Neural progenitor cell (in vitro differentiated cells): ENCODE measurements around the gene ZCCHC14. TPM values are rescaled to one million over a fixed set of nuclear protein-coding genes. Genes with fewer than 3 reads are reported as not detected.

Experiments
- DNase-seq: peaks from one replicate; pipeline ENCODE4 v3.0.0-alpha.2; 2016; ENCODE audit warnings: low spot score
- H2AFZ ChIP-seq: fragments of 200-600 bp; sonication (generic); replicated peaks from 2 replicates; pipeline ENCODE4 v1.6.1; 2016; ENCODE audit warnings: antibody characterized with exemption
- H3F3A ChIP-seq: fragments of 200-600 bp; sonication (generic); 2 replicates; pipeline ENCODE4 v1.6.1; 2016; ENCODE audit warnings: antibody characterized with exemption, low read depth
- H3K27ac ChIP-seq: fragments of 200-600 bp; sonication (generic); 2 replicates; pipeline ENCODE4 v1.5.1; 2016; ENCODE audit warnings: mild to moderate bottlenecking
- H3K27me3 ChIP-seq: fragments of 200-600 bp; sonication (generic); 2 replicates; pipeline ENCODE4 v1.6.1; 2016; ENCODE audit warnings: mild to moderate bottlenecking, moderate library complexity
- H3K36me3 ChIP-seq: fragments of 200-600 bp; sonication (generic); 2 replicates; pipeline ENCODE4 v1.5.1; 2016
- H3K4me1 ChIP-seq: fragments of 200-600 bp; sonication (generic); 2 replicates; pipeline ENCODE4 v1.6.1; 2016; ENCODE audit warnings: mixed run types
- H3K4me2 ChIP-seq: fragments of 200-600 bp; sonication (generic); 2 replicates; pipeline ENCODE4 v1.6.1; 2016
- H3K4me3 ChIP-seq: fragments of 200-600 bp; sonication (generic); 2 replicates; pipeline ENCODE4 v1.5.1; 2016
- H3K79me2 ChIP-seq: fragments of 200-600 bp; sonication (generic); 2 replicates; pipeline ENCODE4 v1.6.1; 2016; ENCODE audit warnings: low read depth
- H3K9ac ChIP-seq: fragments of 200-600 bp; sonication (generic); 2 replicates; pipeline ENCODE4 v1.6.1; 2016
- H3K9me3 ChIP-seq: fragments of 200-600 bp; sonication (generic); 2 replicates; pipeline ENCODE4 v1.5.1; 2016; ENCODE audit warnings: low read depth
- H4K20me1 ChIP-seq: fragments of 200-600 bp; sonication (generic); 2 replicates; pipeline ENCODE4 v1.6.1; 2016; ENCODE audit warnings: low read depth
- H3K27ac Mint-ChIP-seq: 3 replicates; pipeline ENCODE4 v1.8.0; 2021; ENCODE audit warnings: mixed read lengths
- H3K27me3 Mint-ChIP-seq: 2 replicates; pipeline ENCODE4 v1.8.0; 2022; ENCODE audit warnings: low read depth, mild to moderate bottlenecking, inconsistent platforms, moderate library complexity, mixed read lengths; ENCODE audit not compliant: insufficient read depth
- H3K36me3 Mint-ChIP-seq: 3 replicates; pipeline ENCODE4 v1.8.0; 2021; ENCODE audit warnings: mixed read lengths
- H3K4me1 Mint-ChIP-seq: 3 replicates; pipeline ENCODE4 v1.8.0; 2021; ENCODE audit warnings: mixed read lengths
- H3K4me3 Mint-ChIP-seq: 3 replicates; pipeline ENCODE4 v1.8.0; 2021; ENCODE audit warnings: mild to moderate bottlenecking, moderate library complexity, mixed read lengths
- H3K9me3 Mint-ChIP-seq: 3 replicates; pipeline ENCODE4 v1.8.0; 2020; ENCODE audit warnings: mixed read lengths
- CTCF ChIP-seq: fragments of 200-600 bp; sonication (generic); IDR thresholded peaks from 2 replicates; pipeline ENCODE4 v1.5.1; 2017; ENCODE audit warnings: antibody characterized with exemption, mild to moderate bottlenecking
- EZH2 ChIP-seq: fragments of 200-600 bp; sonication (generic); IDR thresholded peaks from 2 replicates; pipeline ENCODE4 v1.6.1; 2017; ENCODE audit warnings: antibody characterized with exemption, mild to moderate bottlenecking, moderate library complexity
- EZH2phosphoT487 ChIP-seq: fragments of 200-600 bp; sonication (generic); IDR thresholded peaks from 2 replicates; pipeline ENCODE4 v1.6.1; 2017; ENCODE audit warnings: antibody characterized with exemption
- total RNA-seq: library from RNA; depleted of rRNA; stranded (reverse); fragments of >200 nt; gene quantifications from 2 replicates; pipeline ENCODE4 v1.2.3, GENCODE V29; 2015; ENCODE audit warnings: low replicate concordance

Gene ZCCHC14
- total RNA-seq, 1 donor from 2014 or later: 10.3 TPM

- H3K4me1 Mint-ChIP-seq: peaks cover 19% of the 10 kb centered on the region
- Histone ChIP-seq H3K27me3 (no peaks in the 10 kb centered on the region), H3F3A (peaks cover 6% of the 10 kb centered on the region), H3K9ac (no peak overlapping the region), H3K4me3 (no peak overlapping the region), H3K4me1 (peaks cover 2% of the 10 kb centered on the region), H4K20me1 (peaks cover 20% of the 10 kb centered on the region), H3K9me3 (no peaks in the 10 kb centered on the region), H2AFZ (no peak overlapping the region), H3K27ac (no peak overlapping the region), H3K79me2 (peaks cover 22% of the 10 kb centered on the region), H3K4me2 (no peak overlapping the region), H3K36me3 (no peaks in the 10 kb centered on the region)
- peaks cover 5% of the 10 kb centered on the region for H3K36me3 Mint-ChIP-seq
- no peaks in the 10 kb centered on the region for H3K27me3 Mint-ChIP-seq
- H3K27ac Mint-ChIP-seq: no peak overlapping the region
- DNase-seq: no peak
- no peak overlapping the region for H3K4me3 Mint-ChIP-seq
- H3K9me3 Mint-ChIP-seq: no peaks in the 10 kb centered on the region
- no peak for TF ChIP-seq EZH2phosphoT487
- no peak for TF ChIP-seq CTCF
- no peak for TF ChIP-seq EZH2
Measured at GRCh38 chr16:87457061-87457611, 35.7 kb downstream of the ZCCHC14 start.

DNA sequence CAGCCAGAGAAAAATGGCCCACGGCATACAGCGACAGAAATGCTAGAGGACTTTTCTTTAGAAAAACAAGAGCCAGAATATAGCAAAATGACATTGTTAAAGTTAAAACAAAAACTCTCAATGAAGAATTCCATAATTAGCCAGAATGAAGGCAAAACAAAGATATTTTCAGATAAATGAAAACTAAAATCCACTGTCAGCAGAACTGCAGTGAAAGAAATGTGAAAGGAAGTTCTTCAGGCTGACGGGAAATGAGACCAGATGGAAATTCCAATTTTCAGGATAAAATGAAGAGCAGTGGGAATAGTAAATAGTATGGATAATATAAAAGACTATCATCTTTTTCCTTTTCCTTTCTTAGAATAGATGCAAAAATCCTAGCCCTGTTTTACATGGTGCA is 38.4 kb downstream of the ZCCHC14 start:
- Histone ChIP-seq H2AFZ (no peak overlapping the region), H3K36me3 (no peaks in the 10 kb centered on the region), H3F3A (no peaks in the 10 kb centered on the region), H3K4me1 (no peaks in the 10 kb centered on the region), H3K4me3 (no peak overlapping the region), H3K4me2 (no peak overlapping the region), H3K79me2 (no peaks in the 10 kb centered on the region), H4K20me1 (peaks cover 8% of the 10 kb centered on the region), H3K9me3 (no peaks in the 10 kb centered on the region), H3K27me3 (no peaks in the 10 kb centered on the region), H3K27ac (no peak overlapping the region), H3K9ac (no peak overlapping the region)
- TF ChIP-seq CTCF: no peak
- no peak for TF ChIP-seq EZH2phosphoT487
- H3K27ac Mint-ChIP-seq: no peak overlapping the region
- H3K4me3 Mint-ChIP-seq: no peak overlapping the region
- no peak for DNase-seq
- peaks cover 8% of the 10 kb centered on the region for H3K36me3 Mint-ChIP-seq
- H3K4me1 Mint-ChIP-seq: peaks cover 11% of the 10 kb centered on the region
- no peaks in the 10 kb centered on the region for H3K27me3 Mint-ChIP-seq
- H3K9me3 Mint-ChIP-seq: no peaks in the 10 kb centered on the region

DNA sequence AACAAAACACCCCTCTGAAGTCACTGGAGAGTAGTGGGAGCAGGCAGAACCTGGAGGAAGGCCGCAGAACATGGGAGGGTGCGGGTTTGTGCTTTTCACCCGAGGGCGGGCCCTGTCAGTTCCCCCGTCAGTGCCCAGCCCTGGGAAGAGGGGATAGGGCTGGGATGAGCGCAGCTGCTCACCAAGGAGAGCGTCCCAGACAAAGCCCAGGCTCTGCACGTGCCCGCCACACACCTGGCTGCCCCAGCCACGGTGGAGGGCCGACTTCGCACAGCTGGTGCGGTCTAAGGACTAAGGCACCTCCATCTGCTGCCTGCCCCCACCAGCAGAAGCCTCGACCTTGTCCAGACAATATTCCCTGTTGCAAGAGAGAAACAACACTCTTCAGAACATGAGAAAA is 39.5 kb downstream of the ZCCHC14 start:
- H4K20me1 ChIP-seq: peaks cover 8% of the 10 kb centered on the region
- no peak overlapping the region for H3K4me3 Mint-ChIP-seq
- no peak overlapping the region for H3K4me2 ChIP-seq
- H2AFZ ChIP-seq: no peak overlapping the region
- no peaks in the 10 kb centered on the region for H3K9me3 Mint-ChIP-seq
- peaks cover 9% of the 10 kb centered on the region for H3K4me1 Mint-ChIP-seq
- no peak overlapping the region for H3K27ac Mint-ChIP-seq
- H3K36me3 ChIP-seq: no peaks in the 10 kb centered on the region
- H3K79me2 ChIP-seq: no peaks in the 10 kb centered on the region
- no peak overlapping the region for H3K4me3 ChIP-seq
- no peak overlapping the region for H3K9ac ChIP-seq
- H3K27me3 Mint-ChIP-seq: no peaks in the 10 kb centered on the region
- H3K9me3 ChIP-seq: no peaks in the 10 kb centered on the region
- H3K27ac ChIP-seq: no peak overlapping the region
- H3K4me1 ChIP-seq: no peaks in the 10 kb centered on the region
- no peaks in the 10 kb centered on the region for H3F3A ChIP-seq
- no peak for DNase-seq
- peaks cover 12% of the 10 kb centered on the region for H3K36me3 Mint-ChIP-seq
- no peaks in the 10 kb centered on the region for H3K27me3 ChIP-seq
- TF ChIP-seq EZH2phosphoT487: no peak

GRCh38 chr16:87451563-87452210 is 41.1 kb downstream of the ZCCHC14 start:
- H3K79me2 ChIP-seq: no peaks in the 10 kb centered on the region
- H3K9me3 ChIP-seq: no peaks in the 10 kb centered on the region
- no peaks in the 10 kb centered on the region for H3K27me3 ChIP-seq
- peaks cover 8% of the 10 kb centered on the region for H4K20me1 ChIP-seq
- Mint-ChIP-seq H3K27ac (no peak overlapping the region), H3K36me3 (peaks cover 23% of the 10 kb centered on the region), H3K4me1 (peaks cover 2% of the 10 kb centered on the region), H3K27me3 (no peaks in the 10 kb centered on the region), H3K4me3 (no peak overlapping the region), H3K9me3 (no peaks in the 10 kb centered on the region)
- H3K4me3 ChIP-seq: no peak overlapping the region
- H3K9ac ChIP-seq: no peak overlapping the region
- H3K4me2 ChIP-seq: no peak overlapping the region
- TF ChIP-seq EZH2phosphoT487: no peak
- no peak for TF ChIP-seq EZH2
- no peak for TF ChIP-seq CTCF
- H3K27ac ChIP-seq: no peak overlapping the region
- no peaks in the 10 kb centered on the region for H3K4me1 ChIP-seq
- no peak overlapping the region for H2AFZ ChIP-seq
- no peaks in the 10 kb centered on the region for H3F3A ChIP-seq
- H3K36me3 ChIP-seq: no peaks in the 10 kb centered on the region
- DNase-seq: no peak
